Measurements from ENCODE around the gene GRIK2. TPM values are rescaled to one million over a fixed set of nuclear protein-coding genes. Genes with fewer than 3 reads are reported as not detected.

The GRIK2 gene
- total RNA-seq, 3 donors from 2014 or later, result 1.1 to 3.7 TPM; not detected in 1

- DNase-seq (ENCODE audit: low spot score in 2 of 2), result no peak
- no peak overlapping the region for H3K27ac ChIP-seq
- no peaks in the 10 kb centered on the region for H3K36me3 ChIP-seq
Observed at GRCh38 chr6:101666256-101666655, 272.7 kb downstream of the GRIK2 start.

GRCh38 chr6:101668496-101669030 lies 275.1 kb downstream of the GRIK2 start:
- no peak for TF ChIP-seq POLR2AphosphoS5 (IDR thresholded peaks at IDR 0.05)
- no peak for TF ChIP-seq POLR2A (IDR thresholded peaks at IDR 0.05)
- no peak for TF ChIP-seq CTCF (IDR thresholded peaks at IDR 0.05)
- Histone ChIP-seq H3K27me3 (no peaks in the 10 kb centered on the region), H3K9me3 (peaks cover 0 to 3% of the 10 kb centered on the region in 2 donors), H3K4me3 (no peak overlapping the region), H3K27ac (no peak overlapping the region), H3K36me3 (no peaks in the 10 kb centered on the region), H3K4me1 (no peaks in the 10 kb centered on the region)
- no peak for DNase-seq (ENCODE audit: low spot score in 2 of 2)
- intact Hi-C loops (cut with DNase I; ENCODE audit: low total_unique reads), result no loop called here

More at GRCh38 chr6:101666256-101666655, 272.7 kb downstream of the GRIK2 start:
- intact Hi-C loops (cut with DNase I; ENCODE audit: low total_unique reads), result no loop called here
- H3K4me1 ChIP-seq, result no peaks in the 10 kb centered on the region
- peaks cover 0 to 3% of the 10 kb centered on the region in 2 donors for H3K9me3 ChIP-seq
- no peaks in the 10 kb centered on the region for H3K27me3 ChIP-seq
- H3K4me3 ChIP-seq, result no peak overlapping the region
- TF ChIP-seq POLR2AphosphoS5 (IDR thresholded peaks at IDR 0.05), result no peak
- no peak for TF ChIP-seq CTCF (IDR thresholded peaks at IDR 0.05)
- TF ChIP-seq POLR2A (IDR thresholded peaks at IDR 0.05), result no peak

GRCh38 chr6:101676187-101676586 lies 282.7 kb downstream of the GRIK2 start:
- no peak for DNase-seq (ENCODE audit: low spot score in 2 of 2)
- TF ChIP-seq POLR2AphosphoS5 (IDR thresholded peaks at IDR 0.05), result no peak
- TF ChIP-seq POLR2A (IDR thresholded peaks at IDR 0.05), result no peak
- TF ChIP-seq CTCF (IDR thresholded peaks at IDR 0.05), result no peak
- no peaks in the 10 kb centered on the region for H3K36me3 ChIP-seq
- no peaks in the 10 kb centered on the region for H3K4me1 ChIP-seq
- no peak overlapping the region for H3K27ac ChIP-seq
- intact Hi-C loops (cut with DNase I; ENCODE audit: low total_unique reads), result no loop called here
- H3K9me3 ChIP-seq, result no peaks in the 10 kb centered on the region
- no peak overlapping the region for H3K4me3 ChIP-seq
- H3K27me3 ChIP-seq, result no peaks in the 10 kb centered on the region

GRCh38 chr6:101682937-101683336 lies 289.4 kb downstream of the GRIK2 start:
- H3K27me3 ChIP-seq, result no peaks in the 10 kb centered on the region
- intact Hi-C loops (cut with DNase I; ENCODE audit: low total_unique reads), result no loop called here
- no peak overlapping the region for H3K4me3 ChIP-seq
- no peak for TF ChIP-seq POLR2A (IDR thresholded peaks at IDR 0.05)
- TF ChIP-seq POLR2AphosphoS5 (IDR thresholded peaks at IDR 0.05), result no peak
- TF ChIP-seq CTCF (IDR thresholded peaks at IDR 0.05), result no peak
- H3K36me3 ChIP-seq, result no peaks in the 10 kb centered on the region
- H3K4me1 ChIP-seq, result no peaks in the 10 kb centered on the region
- DNase-seq (ENCODE audit: low spot score in 2 of 2), result no peak
- H3K9me3 ChIP-seq, result no peaks in the 10 kb centered on the region
- no peak overlapping the region for H3K27ac ChIP-seq

- Histone ChIP-seq H3K4me3 (no peak overlapping the region), H3K27me3 (no peaks in the 10 kb centered on the region), H3K9me3 (no peaks in the 10 kb centered on the region), H3K36me3 (no peaks in the 10 kb centered on the region), H3K4me1 (no peaks in the 10 kb centered on the region), H3K27ac (no peak overlapping the region)
- intact Hi-C loops (cut with DNase I; ENCODE audit: low total_unique reads), result no loop called here
- TF ChIP-seq POLR2A (IDR thresholded peaks at IDR 0.05) (no peak), POLR2AphosphoS5 (IDR thresholded peaks at IDR 0.05) (no peak), CTCF (IDR thresholded peaks at IDR 0.05) (no peak)
- DNase-seq (ENCODE audit: low spot score in 2 of 2), result no peak
Observed at GRCh38 chr6:101683884-101684283, 290.4 kb downstream of the GRIK2 start.
